ENCODE results near the gene TSC22D1. TPM values are rescaled to one million over a fixed set of nuclear protein-coding genes. Genes with fewer than 3 reads are reported as not detected.

Gene TSC22D1
- total and polyA plus RNA-seq, 2 of the 4 experiments (the other 2 are of a cell fraction), result 30.8 to 42.2 TPM

DNA sequence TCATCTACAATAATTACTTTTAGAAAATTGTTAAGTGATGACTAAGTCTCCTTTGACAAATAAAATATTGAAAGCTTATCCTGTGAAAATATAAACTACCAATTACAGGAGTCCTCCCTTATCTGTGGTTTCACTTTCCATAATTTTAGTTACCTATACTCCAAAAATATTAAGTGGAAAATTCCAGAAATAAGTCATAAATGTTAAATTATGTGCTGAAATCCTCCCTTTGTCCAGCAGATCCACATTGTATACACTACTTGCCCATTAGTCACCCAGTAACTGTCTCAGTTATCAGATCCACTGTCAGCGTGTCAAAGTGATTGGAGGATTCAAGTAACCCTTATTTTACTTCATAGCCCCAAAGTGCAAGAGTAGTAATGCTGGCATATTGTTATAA is 104.4 kb downstream of the TSC22D1 start:
- no TSS peak for BruUV-seq (replicated peaks)
- peaks cover 16% of the 10 kb centered on the region; the same call in 1 of the 2 replicates for H4K20me1 ChIP-seq (ENCODE audit: insufficient read depth, low read length)
- no peak overlapping the region for H4K8ac ChIP-seq (ENCODE audit: low read depth in 2 of 2, low read length in 2 of 2)
- H2AK9ac ChIP-seq (replicated peaks; ENCODE audit: low read depth, low read length, poor library complexity), result no peak overlapping the region
- no peak overlapping the region for H4K5ac ChIP-seq (ENCODE audit: low read depth, low read length)
- in situ Hi-C loops (cut with MboI; ENCODE audit: low sequenced_read_pairs), result no loop called here
- peaks cover 9% of the 10 kb centered on the region for H3K4me1 ChIP-seq (ENCODE audit: control insufficient read depth, insufficient read depth, low read length)
- H2BK20ac ChIP-seq (ENCODE audit: low read depth, low read length), result no peak overlapping the region
- H3K4me2 ChIP-seq (ENCODE audit: low read depth, low read length), result peak overlapping the region; percentile 16
- no peak overlapping the region for H3K56ac ChIP-seq (ENCODE audit: extremely low read depth, insufficient read depth, low read length)
- peaks cover 8% of the 10 kb centered on the region for H3K9me1 ChIP-seq (ENCODE audit: insufficient read depth, low read length)
- ChIA-PET POLR2A (ENCODE audit: unreplicated experiment) (no interaction called here), CTCF (interaction anchor here (0.5 to 0.7 kb wide), 2 partner anchors 36 to 83 kb away, joined by 3 to 4 read pairs; no protein-coding TSS in a partner anchor)
- H3K79me1 ChIP-seq (ENCODE audit: low read depth in 1 of 2, low read length in 2 of 2), result peaks cover 12 to 40% of the 10 kb centered on the region in 2 experiments; a peak in 3 of 4 replicates
- no peak overlapping the region for H3K14ac ChIP-seq (replicated peaks; ENCODE audit: low read depth, low read length)
- WGBS, 2 experiments (ENCODE audit: extremely low coverage in 2 of 2, insufficient read length in 1 of 2), result no CpG with 5 or more reads among the region's 1 CpG
- H3K27me3 ChIP-seq (ENCODE audit: control insufficient read depth, insufficient read depth, low read length), result no peaks in the 10 kb centered on the region
- peak; percentile 73 for ATAC-seq (ENCODE audit: low read depth)
- no peak overlapping the region for H3K27ac ChIP-seq (ENCODE audit: insufficient read depth, low read length)
- no peak overlapping the region for H2BK15ac ChIP-seq (ENCODE audit: low read depth, low read length)
- H4K91ac ChIP-seq (ENCODE audit: insufficient read depth, low read depth, low read length), result no peak overlapping the region
- H3K9me3 ChIP-seq (ENCODE audit: control insufficient read depth, insufficient read depth, low read length), result no peaks in the 10 kb centered on the region
- peak overlapping the region; percentile 19 for H2BK5ac ChIP-seq (ENCODE audit: low read depth, low read length, poor library complexity, severe bottlenecking)
- no peak overlapping the region for H3K23ac ChIP-seq (ENCODE audit: low read depth, low read length)
- H2AK5ac ChIP-seq (ENCODE audit: low read depth, low read length), result no peak overlapping the region
- H3K36me3 ChIP-seq (ENCODE audit: control insufficient read depth, insufficient read depth, low read length), result no peaks in the 10 kb centered on the region
- no peak overlapping the region for H3K4ac ChIP-seq (ENCODE audit: low read depth, low read length)
- no peak overlapping the region for H2BK120ac ChIP-seq (ENCODE audit: low read depth, low read length)
- no peak overlapping the region for H3K9ac ChIP-seq (ENCODE audit: low read depth, low read length)
- TF ChIP-seq CHD1 (IDR thresholded peaks at IDR 0.05; ENCODE audit: low read depth, low read length), result no peak
- TF ChIP-seq SMC3 (IDR thresholded peaks at IDR 0.05; ENCODE audit: low read depth, low read length), result no peak
- no peak for TF ChIP-seq USF2 (IDR thresholded peaks at IDR 0.05; ENCODE audit: low read depth, low read length)
- no peak for TF ChIP-seq MAFK (IDR thresholded peaks at IDR 0.05; ENCODE audit: low read depth, low read length)
- TF ChIP-seq RFX5 (IDR thresholded peaks at IDR 0.05; ENCODE audit: low read depth, low read length), result no peak
- no peak for TF ChIP-seq MXI1 (IDR thresholded peaks at IDR 0.05; ENCODE audit: borderline replicate concordance, low read depth, low read length)
- no peak for TF ChIP-seq POLR2A (IDR thresholded peaks at IDR 0.05; ENCODE audit: low read depth, low read length)
- no peak for TF ChIP-seq MAZ (IDR thresholded peaks at IDR 0.05; ENCODE audit: borderline replicate concordance, low read depth, low read length)
- no peak for TF ChIP-seq ELK1 (IDR thresholded peaks at IDR 0.05; ENCODE audit: borderline replicate concordance, low read depth, low read length)
- no peak for TF ChIP-seq NFE2L2 (IDR thresholded peaks at IDR 0.05; ENCODE audit: low read depth, low read length)
- TF ChIP-seq RAD21 (IDR thresholded peaks at IDR 0.05; ENCODE audit: low read length), result no peak
- no peak for TF ChIP-seq BHLHE40 (IDR thresholded peaks at IDR 0.05; ENCODE audit: low read depth, low read length)
- no peak for TF ChIP-seq CTCF (conservative IDR thresholded peaks at IDR 0.05; ENCODE audit: low read depth, low read length)
- no peak for TF ChIP-seq RCOR1 (IDR thresholded peaks at IDR 0.05; ENCODE audit: insufficient replicate concordance, low read length)
- TF ChIP-seq FOS (IDR thresholded peaks at IDR 0.05; ENCODE audit: low read depth, low read length), result no peak
- TF ChIP-seq CEBPB (IDR thresholded peaks at IDR 0.05; ENCODE audit: low read depth, low read length), result no peak
- H3K18ac ChIP-seq (ENCODE audit: low read depth, low read length), result no peak overlapping the region
- peak; percentile 58 for DNase-seq
- no peak overlapping the region for H2AFZ ChIP-seq (replicated peaks; ENCODE audit: low read length, poor library complexity)
- dilution Hi-C loops (cut with HindIII; ENCODE audit: low sequenced_read_pairs, unreplicated experiment), result loop anchor here (25.0 kb wide), 1 partner anchor 559 kb away; no protein-coding TSS in a partner anchor
- no peak overlapping the region for H3K4me3 ChIP-seq (ENCODE audit: insufficient read depth, low read depth, low read length)
- intact Hi-C loops (cut with micrococcal nuclease), result loop anchor here (1.0 kb wide), 1 partner anchor 566 kb away; no protein-coding TSS in a partner anchor

All from IMR-90 (cell line).